ENCODE results near the gene C11orf16.
"Not testable (repeated sequence)": the region's sequence is repeated elsewhere in the genome, so short reads cannot be mapped to it uniquely, and the experiment has no call there.

The C11orf16 gene

DNA sequence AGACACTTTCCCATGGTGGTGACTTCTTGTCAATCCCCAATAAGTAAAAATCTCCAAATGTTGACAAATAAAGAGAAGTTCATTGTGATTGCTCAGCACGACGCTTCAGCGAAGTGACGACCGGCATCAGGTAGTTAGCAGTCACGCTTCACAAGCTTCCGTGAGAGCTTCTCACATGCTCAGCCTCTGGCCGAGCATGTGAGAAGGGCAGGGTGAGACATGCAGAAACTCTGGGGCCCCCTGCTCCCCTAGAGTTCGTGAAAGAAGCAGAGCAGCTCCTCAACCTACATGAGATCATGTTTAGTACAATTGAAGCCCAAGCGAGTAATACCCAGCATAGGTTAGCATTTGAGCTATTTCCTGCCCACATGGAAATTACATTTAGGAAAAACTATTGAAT is 4.4 kb upstream of the C11orf16 start:
- DNase-seq (ENCODE audit: low read depth in 2 of 2), result no peak

DNA sequence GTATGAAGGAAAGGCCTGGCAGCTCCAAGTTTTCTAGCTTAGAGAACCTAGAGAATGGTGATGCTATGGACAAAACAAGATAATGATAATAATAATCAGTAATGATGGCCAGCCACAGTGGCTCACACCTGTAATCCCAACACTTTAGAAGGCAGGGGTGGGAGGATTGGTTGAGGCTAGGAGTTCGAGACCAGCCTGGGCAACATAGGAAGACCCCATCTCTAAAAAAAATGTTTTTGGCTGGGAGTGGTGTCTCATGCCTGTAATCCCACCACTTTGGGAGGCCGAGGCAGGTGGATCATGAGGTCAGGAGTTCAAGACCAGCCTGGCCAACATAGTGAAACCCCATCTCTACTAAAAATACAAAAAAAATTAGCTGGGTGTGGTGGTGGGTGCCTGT is 3.0 kb upstream of the C11orf16 start:
- not testable (repeated sequence) for DNase-seq (ENCODE audit: low read depth in 2 of 2)

GRCh38 chr11:8934742-8935488 is 2.2 kb upstream of the C11orf16 start:
- no peak for DNase-seq (ENCODE audit: low read depth in 2 of 2)

DNA sequence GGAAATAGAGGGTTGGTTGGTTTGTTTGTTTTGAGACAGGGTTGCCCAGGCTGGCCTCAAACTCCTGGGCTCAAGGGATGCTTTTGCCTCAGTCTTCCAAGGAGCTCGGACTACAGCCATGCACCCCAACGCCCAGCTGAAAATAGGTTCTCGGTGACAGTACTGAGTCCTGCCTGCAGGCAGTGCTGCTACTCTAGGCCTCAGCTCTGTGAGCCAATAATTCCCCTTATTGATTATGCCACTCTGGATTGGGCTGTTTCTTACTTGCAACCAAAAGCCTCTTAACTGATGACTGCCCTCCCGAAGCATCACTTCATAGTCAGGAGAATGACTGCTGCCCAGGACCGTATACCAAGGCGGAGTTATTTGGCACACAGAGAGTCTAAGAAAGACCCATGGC is 1.2 kb upstream of the C11orf16 start:
- no peak for DNase-seq (ENCODE audit: low read depth in 2 of 2)

DNA sequence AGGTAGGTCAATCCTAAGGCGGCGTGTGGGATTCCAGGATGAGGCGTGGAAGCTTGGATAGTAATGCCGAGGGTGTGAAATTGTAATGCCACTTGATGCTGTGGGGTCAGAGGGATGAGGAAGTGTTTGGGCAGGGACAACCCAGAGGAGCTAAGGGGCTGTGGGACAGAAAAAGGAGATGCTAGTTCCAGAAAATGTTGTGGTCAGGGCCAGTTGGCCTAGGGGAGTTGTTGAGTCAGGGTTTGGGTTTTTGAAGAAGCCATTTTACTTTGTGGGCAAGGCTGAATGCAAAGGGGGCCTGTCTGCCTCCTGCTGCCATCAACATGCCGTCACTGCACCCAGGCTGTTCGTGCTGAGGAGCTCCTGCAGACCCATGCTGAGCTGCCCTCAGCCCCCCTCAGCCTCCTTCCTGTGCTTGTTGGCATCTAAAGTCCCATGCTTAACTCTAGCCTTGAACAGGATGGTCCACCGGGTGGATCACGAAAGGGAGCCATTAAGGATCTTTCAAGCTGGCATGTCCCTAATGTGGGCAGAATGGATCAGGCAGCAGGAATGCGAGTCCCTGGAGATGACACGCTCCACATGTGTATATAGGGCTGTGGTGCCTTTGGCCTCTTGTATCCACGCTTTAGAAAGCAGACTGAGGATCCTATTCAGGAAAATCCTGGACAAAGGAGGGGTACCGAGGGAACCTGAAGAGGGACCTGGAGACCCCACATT is 2.1 kb downstream of the C11orf16 start:
- no peak for DNase-seq (ENCODE audit: low read depth in 2 of 2)

- no peak for DNase-seq (ENCODE audit: low read depth in 2 of 2)
Measured at GRCh38 chr11:8928981-8929615, 3.6 kb downstream of the C11orf16 start.

DNA sequence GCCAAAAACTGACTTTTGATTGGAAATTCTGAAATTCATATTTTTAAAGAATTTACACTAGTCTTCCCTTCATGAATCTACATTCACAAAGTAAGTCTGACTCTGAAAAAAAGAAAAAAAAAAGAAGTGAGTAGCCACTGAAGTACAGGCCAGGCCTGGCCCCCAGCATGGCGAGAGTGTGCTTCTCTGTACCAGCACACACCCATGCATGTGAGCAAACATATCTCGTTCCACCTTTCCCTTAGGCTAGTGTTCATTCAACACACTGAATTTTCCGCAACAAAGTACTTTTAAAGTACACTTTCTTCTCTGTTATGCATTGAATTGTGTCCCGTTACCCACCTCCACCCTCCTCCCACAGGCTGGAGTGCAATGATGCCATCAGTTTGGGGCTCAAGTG is 4.5 kb downstream of the C11orf16 start:
- no peak for DNase-seq (ENCODE audit: low read depth in 2 of 2)

DNA sequence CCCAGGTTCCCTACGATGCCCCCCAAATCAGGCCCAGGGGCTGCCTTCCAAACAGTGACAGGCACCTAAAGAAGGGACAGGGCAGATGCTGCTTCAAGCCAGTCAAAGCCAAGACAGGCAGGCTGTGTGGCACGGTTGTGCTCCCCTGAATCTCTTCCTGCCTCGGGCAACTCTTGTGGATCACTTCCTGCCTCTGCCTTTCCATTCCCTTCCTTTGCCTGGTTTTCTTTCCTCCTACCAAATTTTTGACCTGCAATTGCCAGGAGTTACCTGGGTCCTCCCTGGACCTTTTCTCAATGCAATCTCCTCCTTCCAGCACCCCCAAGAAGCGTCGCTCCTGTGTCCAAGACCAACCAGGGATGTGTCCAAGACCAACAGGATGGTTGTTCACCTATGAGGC is 5.5 kb downstream of the C11orf16 start:
- no peak for DNase-seq (ENCODE audit: low read depth in 2 of 2)

DNA sequence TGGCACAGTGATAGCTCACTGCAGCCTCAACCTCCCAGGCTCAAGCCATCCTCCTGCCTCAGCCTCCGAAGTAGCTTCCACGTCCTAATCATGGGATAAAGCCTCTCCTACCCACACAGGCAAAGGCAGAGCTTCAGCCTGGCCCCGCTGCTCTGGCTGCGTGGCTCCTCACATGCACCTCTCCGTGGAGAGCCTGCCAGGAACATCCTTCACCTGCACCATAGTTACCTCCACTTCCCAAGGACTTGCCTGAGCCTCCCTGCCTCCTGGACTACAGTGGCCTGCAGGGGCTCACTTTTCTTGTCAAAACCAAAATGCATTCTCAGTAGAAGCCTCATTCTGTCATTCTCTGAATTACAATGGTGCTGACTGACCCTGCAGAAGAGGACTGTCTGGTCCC is 6.5 kb downstream of the C11orf16 start:
- no peak for DNase-seq (ENCODE audit: low read depth in 2 of 2)

DNA sequence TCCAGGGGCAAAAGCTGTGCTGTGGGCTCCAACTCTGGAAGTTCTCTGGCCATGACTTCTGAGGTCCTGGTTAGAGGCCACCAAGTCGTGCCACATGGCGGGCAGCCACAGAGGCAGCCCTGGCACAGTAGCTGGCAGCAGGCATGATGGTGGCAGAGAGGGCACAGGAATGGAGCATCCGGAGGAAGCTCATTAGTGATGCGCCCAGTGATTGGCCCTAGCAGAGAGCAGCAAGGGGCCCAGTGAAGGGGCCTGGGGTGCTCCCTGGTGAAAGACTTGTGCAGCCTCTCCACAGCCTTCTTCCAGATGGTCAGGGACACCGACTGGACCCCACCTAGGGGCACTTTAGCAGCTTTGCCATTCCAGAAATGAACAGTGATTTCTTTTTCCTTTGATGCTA is 7.0 kb downstream of the C11orf16 start:
- no peak for DNase-seq (ENCODE audit: low read depth in 2 of 2)

- no peak for DNase-seq (ENCODE audit: low read depth in 2 of 2)
Measured at GRCh38 chr11:8922691-8923090, 10.1 kb downstream of the C11orf16 start.

DNA sequence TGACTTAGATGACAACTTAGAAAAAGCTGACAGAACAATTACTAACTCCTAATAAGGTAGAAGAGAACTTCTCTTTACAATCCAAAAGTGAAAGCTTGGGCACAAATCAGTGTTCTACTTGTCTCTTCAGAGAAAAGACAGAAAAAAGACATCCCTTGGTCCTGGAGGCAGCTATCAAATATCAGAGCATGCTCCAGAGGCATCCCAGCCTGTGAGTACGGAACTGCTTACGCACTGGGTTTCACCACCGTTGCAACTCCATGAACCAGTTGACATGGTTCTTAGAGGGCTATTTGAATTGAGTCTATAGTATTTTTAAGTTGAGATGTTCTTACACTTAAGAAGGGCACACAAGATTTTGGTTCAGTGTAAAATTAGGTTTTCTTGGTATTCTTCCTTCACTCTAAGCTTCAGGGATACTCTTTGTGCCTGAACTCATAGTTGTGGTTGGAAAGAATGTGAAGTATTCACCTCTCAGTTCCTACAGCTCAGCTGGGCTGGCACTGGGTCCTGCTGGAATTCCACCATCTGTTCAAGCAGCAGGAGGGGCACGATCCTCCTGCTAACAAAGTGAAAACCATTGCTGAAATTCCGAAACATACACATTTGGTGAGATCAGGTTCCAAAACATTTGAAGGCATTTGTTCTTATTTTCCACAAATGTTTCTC is 15.5 kb downstream of the C11orf16 start:
- DNase-seq (ENCODE audit: low read depth in 2 of 2), result no peak

- no peak for DNase-seq (ENCODE audit: low read depth in 2 of 2)
Measured at GRCh38 chr11:8914661-8915018, 18.1 kb downstream of the C11orf16 start.

DNA sequence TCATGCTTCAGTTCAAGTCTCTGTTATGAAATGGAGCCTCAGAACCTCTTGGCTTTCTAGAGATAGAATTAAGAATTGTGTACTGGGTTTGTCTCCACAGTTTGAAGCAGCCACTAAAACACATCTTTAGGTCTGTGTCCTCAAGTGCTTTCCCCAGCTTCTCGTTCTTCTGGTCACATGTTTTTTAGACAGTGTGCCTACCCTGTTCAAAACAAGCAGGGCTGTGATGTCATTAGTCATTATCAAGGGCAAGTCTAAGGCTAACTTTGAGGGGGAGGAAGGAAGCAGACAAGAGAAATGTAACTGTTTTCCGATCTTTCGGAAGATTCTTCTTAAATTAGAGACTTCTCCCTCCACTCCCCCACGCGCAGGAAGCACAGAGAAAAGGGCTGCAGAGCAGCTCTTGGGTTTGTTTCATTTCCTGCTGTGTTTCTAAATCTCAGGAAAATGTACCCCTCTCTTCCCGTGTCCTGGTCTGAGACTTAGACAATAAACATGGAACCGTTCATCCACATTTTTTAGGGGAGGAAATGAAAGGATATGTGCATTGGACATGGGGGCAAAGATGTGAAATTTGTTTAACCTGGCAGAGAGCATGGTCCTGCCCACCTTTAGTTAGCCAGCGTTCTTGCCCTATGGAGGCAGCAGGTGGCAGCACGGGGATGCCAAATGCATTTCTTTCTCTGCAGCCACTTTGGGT is 18.6 kb downstream of the C11orf16 start:
- DNase-seq (ENCODE audit: low read depth in 2 of 2), result no peak

- peak; percentile 76 to 85 for DNase-seq (ENCODE audit: low read depth in 2 of 2)
Measured at GRCh38 chr11:8911029-8911823, 21.5 kb downstream of the C11orf16 start, which contains the start of gene AKIP1. Gene AKIP1 (plus strand): TSS chr11:8911189. CDS start chr11:8911450, 261 bp downstream.

DNA sequence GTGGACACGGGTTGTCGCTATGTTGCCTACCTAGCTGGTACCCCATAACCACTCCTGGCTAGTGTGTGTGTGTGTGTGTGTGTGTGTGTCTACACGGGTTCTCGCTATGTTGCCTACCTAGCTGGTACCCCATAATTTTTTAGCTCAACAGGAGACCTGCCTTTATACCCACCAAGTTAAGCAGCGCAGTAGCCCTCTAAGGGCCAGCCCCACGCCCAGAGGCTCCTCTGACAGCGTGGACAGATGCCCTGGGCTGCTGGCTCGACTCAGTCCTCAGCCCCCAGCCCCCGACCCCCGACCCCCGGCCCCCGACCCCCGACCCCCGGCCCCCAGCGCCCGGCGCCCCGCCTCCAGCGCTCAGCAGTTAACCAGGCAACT is 22.1 kb downstream of the C11orf16 start:
- no peak for DNase-seq (ENCODE audit: low read depth in 2 of 2)

GRCh38 chr11:8908099-8908498 is 24.6 kb downstream of the C11orf16 start:
- no peak for DNase-seq (ENCODE audit: low read depth in 2 of 2)

GRCh38 chr11:8907116-8907515 is 25.6 kb downstream of the C11orf16 start:
- no peak for DNase-seq (ENCODE audit: low read depth in 2 of 2)

DNA sequence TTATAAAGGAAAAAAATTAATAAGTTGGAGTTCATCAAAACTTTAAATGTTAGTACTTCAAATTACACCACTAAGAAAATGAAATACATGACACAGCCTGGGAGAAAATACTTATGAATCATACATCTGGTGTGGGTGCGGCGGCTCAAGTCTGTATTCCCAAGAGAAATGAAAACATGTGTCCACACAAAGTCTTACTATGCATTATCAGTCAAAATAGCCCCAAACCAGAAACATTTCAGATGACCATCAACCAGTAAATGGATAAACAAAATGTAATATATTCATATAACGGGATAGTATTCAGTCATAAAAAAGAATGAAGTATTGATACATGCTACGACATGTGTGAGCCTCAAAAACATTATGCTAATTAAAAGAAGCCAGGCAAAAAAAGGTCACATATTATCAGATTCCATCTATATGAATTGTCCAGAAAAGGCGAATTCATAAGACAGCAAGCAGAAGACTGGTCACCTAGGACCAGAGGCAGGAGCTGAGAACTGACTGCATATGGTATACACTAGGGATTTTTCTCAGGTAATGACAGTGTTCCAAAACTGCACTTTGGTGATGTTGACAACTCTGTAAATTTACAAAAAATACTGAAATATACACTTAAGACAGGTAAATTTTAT is 27.1 kb downstream of the C11orf16 start:
- DNase-seq (ENCODE audit: low read depth in 2 of 2), result no peak

GRCh38 chr11:8899119-8899753 is 33.5 kb downstream of the C11orf16 start:
- DNase-seq (ENCODE audit: low read depth in 2 of 2), result no peak
